GM10266 (cell line): ENCODE results near the gene PDGFC.

Experiments used
- DNase-seq: peaks from one replicate; pipeline ENCODE4 v3.0.0; 2012; ENCODE audit errors: extremely low spot score
- TF ChIP-seq, protein P1 (sequence below): IDR thresholded peaks from 2 replicates; pipeline ENCODE4 v1.5.1; 2012; ENCODE audit warnings: mild to moderate bottlenecking, low read depth; ENCODE audit not compliant: control insufficient read depth, insufficient read depth; ENCODE audit errors: missing control alignments

PDGFC gene

GRCh38 chr4:156790866-156791265, 180.7 kb downstream of the PDGFC start:
- TF ChIP-seq, protein P1, sequence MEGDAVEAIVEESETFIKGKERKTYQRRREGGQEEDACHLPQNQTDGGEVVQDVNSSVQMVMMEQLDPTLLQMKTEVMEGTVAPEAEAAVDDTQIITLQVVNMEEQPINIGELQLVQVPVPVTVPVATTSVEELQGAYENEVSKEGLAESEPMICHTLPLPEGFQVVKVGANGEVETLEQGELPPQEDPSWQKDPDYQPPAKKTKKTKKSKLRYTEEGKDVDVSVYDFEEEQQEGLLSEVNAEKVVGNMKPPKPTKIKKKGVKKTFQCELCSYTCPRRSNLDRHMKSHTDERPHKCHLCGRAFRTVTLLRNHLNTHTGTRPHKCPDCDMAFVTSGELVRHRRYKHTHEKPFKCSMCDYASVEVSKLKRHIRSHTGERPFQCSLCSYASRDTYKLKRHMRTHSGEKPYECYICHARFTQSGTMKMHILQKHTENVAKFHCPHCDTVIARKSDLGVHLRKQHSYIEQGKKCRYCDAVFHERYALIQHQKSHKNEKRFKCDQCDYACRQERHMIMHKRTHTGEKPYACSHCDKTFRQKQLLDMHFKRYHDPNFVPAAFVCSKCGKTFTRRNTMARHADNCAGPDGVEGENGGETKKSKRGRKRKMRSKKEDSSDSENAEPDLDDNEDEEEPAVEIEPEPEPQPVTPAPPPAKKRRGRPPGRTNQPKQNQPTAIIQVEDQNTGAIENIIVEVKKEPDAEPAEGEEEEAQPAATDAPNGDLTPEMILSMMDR = no peak

GRCh38 chr4:156788782-156789181, 182.8 kb downstream of the PDGFC start:
- TF ChIP-seq, protein P1 = no peak
- DNase-seq = no peak

More at GRCh38 chr4:156790866-156791265, 180.7 kb downstream of the PDGFC start:
- no peak for DNase-seq

DNA sequence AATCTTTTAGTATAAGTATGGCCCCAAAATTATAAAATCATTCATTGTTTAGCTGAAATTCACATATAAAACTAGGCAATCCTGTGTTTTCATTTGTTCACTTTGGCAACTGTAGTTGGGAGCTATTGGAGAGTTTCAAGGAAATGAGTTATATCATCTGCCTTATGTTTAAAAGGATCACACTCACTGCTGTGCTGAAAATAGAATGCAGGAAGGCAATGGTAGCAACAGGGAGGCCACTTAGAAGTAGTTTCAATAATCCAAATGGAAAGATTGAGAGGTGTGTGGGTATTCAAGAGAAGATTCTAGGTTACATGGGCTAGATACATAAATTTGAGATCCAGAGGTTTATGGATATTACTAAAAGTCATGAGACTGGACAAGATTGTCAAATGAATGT, 184.9 kb downstream of the PDGFC start:
- TF ChIP-seq, protein P1 = no peak

GRCh38 chr4:156784970-156785369, 186.6 kb downstream of the PDGFC start:
- no peak for DNase-seq
- TF ChIP-seq, protein P1 = no peak

More for the DNA sequence above, 184.9 kb downstream of the PDGFC start:
- no peak for DNase-seq

- TF ChIP-seq, protein P1 = no peak
Measured at GRCh38 chr4:156783966-156784365, 187.6 kb downstream of the PDGFC start.

GRCh38 chr4:156782491-156782890, 189.1 kb downstream of the PDGFC start:
- DNase-seq = no peak
- TF ChIP-seq, protein P1 = no peak

More at GRCh38 chr4:156783966-156784365, 187.6 kb downstream of the PDGFC start:
- no peak for DNase-seq

GRCh38 chr4:156781852-156782251, 189.7 kb downstream of the PDGFC start:
- no peak for DNase-seq

More at GRCh38 chr4:156781852-156782251, 189.7 kb downstream of the PDGFC start:
- TF ChIP-seq, protein P1 = no peak
